ENCODE results near the gene DNAJC15. TPM values are rescaled to one million over a fixed set of nuclear protein-coding genes. Genes with fewer than 3 reads are reported as not detected.
"Not testable (repeated sequence)": the region's sequence is repeated elsewhere in the genome, so short reads cannot be mapped to it uniquely, and the experiment has no call there.

The DNAJC15 gene
- total and polyA plus RNA-seq, 11 donors: 12.8 to 39.2 (median 25.9) TPM

- 32 to 57% (median 51%) methylated on average over 3 of the region's 3 CpGs for WGBS, 4 donors
- H3K9me3 ChIP-seq: peaks cover 0 to 12% (median 0%) of the 10 kb centered on the region in 12 donors
- H3K36me3 ChIP-seq: peaks cover 0 to 4% (median 0%) of the 10 kb centered on the region in 9 donors
- TF ChIP-seq CTCF (IDR thresholded peaks at IDR 0.05): no peak
- no peak for TF ChIP-seq POLR2A (IDR thresholded peaks at IDR 0.05)
- peaks cover 5 to 56% (median 43%) of the 10 kb centered on the region in 12 donors for H3K4me1 ChIP-seq
- peak in 3 of 4 donors; percentile 6 to 70 (median 34) for ATAC-seq
- no peaks in the 10 kb centered on the region for H3K27me3 ChIP-seq
- peak in 2 of 5 donors; percentile 38 to 47 for DNase-seq
- H3K27ac ChIP-seq: peak overlapping the region; percentile 6 to 93 (median 66)
- intact Hi-C loops (cut with DNase I): loop anchor here in 1 of 10 donors (5.0 kb wide), 1 partner anchor 65 kb away; the partner anchor contains the start of gene EPSTI1
- no peak overlapping the region for H3K4me3 ChIP-seq
Observed at GRCh38 chr13:43057653-43058317, 34.4 kb downstream of the DNAJC15 start.

- 42 to 71% (median 56%) methylated on average over 1 of the region's 1 CpG for WGBS, 4 donors
- Histone ChIP-seq H3K9me3 (peaks cover 0 to 7% (median 0%) of the 10 kb centered on the region in 12 donors), H3K27ac (peak overlapping the region; percentile 6 to 93 (median 66)), H3K27me3 (no peaks in the 10 kb centered on the region), H3K4me1 (peaks cover 5 to 56% (median 43%) of the 10 kb centered on the region in 12 donors), H3K36me3 (peaks cover 0 to 4% (median 0%) of the 10 kb centered on the region in 9 donors), H3K4me3 (peak overlapping the region in 2 of 12 donors; percentile 8 to 15)
- intact Hi-C loops (cut with DNase I): loop anchor here in 1 of 10 donors (5.0 kb wide), 1 partner anchor 66 kb away; the partner anchor contains the start of gene EPSTI1
- peak in 2 of 5 donors; percentile 26 to 52 for DNase-seq
- TF ChIP-seq POLR2A (IDR thresholded peaks at IDR 0.05) (no peak), CTCF (IDR thresholded peaks at IDR 0.05) (no peak)
- peak; percentile 36 to 74 (median 68) for ATAC-seq
Observed at GRCh38 chr13:43058318-43058674, 34.9 kb downstream of the DNAJC15 start.

DNA sequence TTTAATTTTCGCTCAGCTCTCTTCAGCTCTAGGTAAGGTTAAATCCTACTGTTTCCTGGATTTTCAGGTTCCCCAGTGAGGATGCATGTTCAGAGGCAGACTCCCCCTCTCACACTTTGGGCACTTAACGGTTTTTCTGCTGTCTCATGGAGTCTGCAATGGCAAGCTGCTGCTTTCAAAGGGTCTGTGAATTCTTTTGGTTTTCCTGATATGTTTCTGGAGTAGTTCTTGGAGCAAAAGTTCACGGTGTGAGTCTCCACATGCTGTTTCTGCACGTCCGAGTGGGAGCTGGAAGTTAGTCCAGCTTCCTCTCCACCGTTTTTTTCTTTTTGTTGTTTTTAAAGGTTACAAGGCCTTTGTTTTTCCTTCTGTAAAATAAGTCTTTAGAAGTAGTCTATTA is 35.4 kb downstream of the DNAJC15 start:
- 46 to 60% (median 49%) methylated on average over 6 of the region's 6 CpGs for WGBS, 4 donors
- Histone ChIP-seq H3K4me1 (peaks cover 5 to 56% (median 41%) of the 10 kb centered on the region in 12 donors), H3K36me3 (peaks cover 0 to 4% (median 0%) of the 10 kb centered on the region in 9 donors), H3K9me3 (peaks cover 0 to 7% (median 0%) of the 10 kb centered on the region in 12 donors), H3K27ac (peak overlapping the region in 11 of 12 donors; percentile 27 to 93 (median 67)), H3K27me3 (no peaks in the 10 kb centered on the region), H3K4me3 (peak overlapping the region in 2 of 12 donors; percentile 8 to 15)
- no peak for TF ChIP-seq POLR2A (IDR thresholded peaks at IDR 0.05)
- no peak for TF ChIP-seq CTCF (IDR thresholded peaks at IDR 0.05)
- ATAC-seq (no peak), DNase-seq (no peak)
- intact Hi-C loops (cut with DNase I): loop anchor here in 1 of 10 donors (5.0 kb wide), 1 partner anchor 67 kb away; the partner anchor contains the start of gene EPSTI1

DNA sequence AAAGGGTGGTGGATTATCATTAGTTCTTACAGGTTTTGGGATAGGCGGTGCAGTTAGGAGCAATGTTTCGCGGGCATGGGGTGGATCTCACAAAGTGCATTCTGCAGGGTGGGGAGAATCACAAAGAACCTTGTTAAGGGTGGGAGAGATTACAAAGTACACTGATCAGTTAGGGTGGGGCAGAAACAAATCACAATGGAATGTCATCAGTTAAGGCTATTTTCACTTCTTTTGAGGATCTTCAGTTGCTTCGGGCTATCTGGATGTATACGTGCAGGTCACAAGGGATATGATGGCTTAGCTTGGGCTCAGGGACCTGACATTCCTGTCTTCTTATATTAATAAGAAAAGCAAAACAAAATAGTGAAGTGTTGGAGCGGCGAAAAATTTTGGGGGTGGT is 36.4 kb downstream of the DNAJC15 start:
- not testable (repeated sequence) for H3K27me3 ChIP-seq, H3K36me3 ChIP-seq, ATAC-seq, H3K9me3 ChIP-seq, H3K27ac ChIP-seq, DNase-seq, H3K4me3 ChIP-seq
- peaks cover 5 to 56% (median 34%) of the 10 kb centered on the region in 12 donors for H3K4me1 ChIP-seq
- 96 to 98% (median 98%) methylated on average over 7 of the region's 7 CpGs for WGBS, 4 donors
- intact Hi-C loops (cut with DNase I): loop anchor here in 1 of 10 donors (5.0 kb wide), 1 partner anchor 67 kb away; the partner anchor contains the start of gene EPSTI1

GRCh38 chr13:43060806-43061205 is 37.4 kb downstream of the DNAJC15 start:
- H3K4me1 ChIP-seq: peaks cover 5 to 47% (median 30%) of the 10 kb centered on the region in 12 donors
- H3K36me3 ChIP-seq; DNase-seq; H3K27ac ChIP-seq; H3K9me3 ChIP-seq; ATAC-seq; H3K4me3 ChIP-seq; H3K27me3 ChIP-seq; intact Hi-C loops (cut with DNase I): not testable (repeated sequence)
- 70 to 78% (median 75%) methylated on average over 4 of the region's 4 CpGs for WGBS, 4 donors

Data from heart left ventricle (tissue), 16 donors.